HepG2 (cell line): Measurements from ENCODE around the gene VWA1. TPM values are rescaled to one million over a fixed set of nuclear protein-coding genes. Genes with fewer than 3 reads are reported as not detected.

Experiments used
- ATAD3A ChIP-seq: sonication (generic); formaldehyde crosslinking; IDR thresholded peaks from 2 replicates; pipeline ENCODE4 v1.4.0; 2020; ENCODE audit warnings: missing genetic modification reagents
- JARID2 ChIP-seq: sonication (generic); formaldehyde crosslinking; IDR thresholded peaks from 2 replicates; pipeline ENCODE4 v1.8.1; 2023; ENCODE audit warnings: missing genetic modification reagents, inconsistent platforms; ENCODE audit not compliant: insufficient replicate concordance
- MEIS1 ChIP-seq: sonication (generic); formaldehyde crosslinking; IDR thresholded peaks from 2 replicates; pipeline ENCODE4 v1.9.0; 2021; ENCODE audit warnings: mild to moderate bottlenecking, missing genetic modification reagents, moderate library complexity, borderline replicate concordance
- SMARCE1 ChIP-seq: fragments of 450-650 bp; IDR thresholded peaks from 2 replicates; pipeline ENCODE4 v1.6.1; 2017; ENCODE audit warnings: borderline replicate concordance
- ZNF431 ChIP-seq: sonication (generic); formaldehyde crosslinking; IDR thresholded peaks from 2 replicates; pipeline ENCODE4 v1.9.0; 2022; ENCODE audit warnings: missing genetic modification reagents, low read depth, mild to moderate bottlenecking, borderline replicate concordance
- ZNF850 ChIP-seq: sonication (generic); formaldehyde crosslinking; conservative IDR thresholded peaks from 2 replicates; pipeline ENCODE4 v1.9.0; 2021; ENCODE audit warnings: mild to moderate bottlenecking, missing genetic modification reagents
- polyA plus RNA-seq, 8 experiments: library from polyadenylated mRNA; depleted of rRNA in 3 of 8; stranded (reverse) in 7 of 8; unstranded in 1 of 8; fragments of >200 nt; fragmentation: Illumina TruSeq in 4 of 8; extraction: Trizol in 4 of 8; gene quantifications; 2 replicates each; pipeline versions ENCODE4 v1.2.1 to v1.2.3, GENCODE V29; 2011 to 2016; ENCODE audit warnings: low read depth in 4 of 8, missing spikeins in 1 of 8, mixed read lengths in 1 of 8; ENCODE audit not compliant: insufficient read depth in 1 of 8
- total RNA-seq, 5 experiments: library from RNA; depleted of rRNA; stranded (reverse); fragments of >200 nt; fragmentation: Illumina TruSeq; extraction: Trizol; gene quantifications; 2 replicates each; pipeline ENCODE4 v1.2.3, GENCODE V29; 2016; ENCODE audit warnings: low read depth in 1 of 5
- TF ChIP-seq, protein P1 (sequence below): sonication (generic); formaldehyde crosslinking; IDR thresholded peaks from 2 replicates; pipeline ENCODE4 v1.5.0; 2020; ENCODE audit warnings: mild to moderate bottlenecking, missing genetic modification reagents, borderline replicate concordance
- TF ChIP-seq, protein P2 (sequence below): sonication (generic); formaldehyde crosslinking; IDR thresholded peaks from 2 replicates; pipeline ENCODE4 v1.4.0; 2020; ENCODE audit warnings: missing genetic modification reagents
- TF ChIP-seq, protein P3 (sequence below): sonication (generic); formaldehyde crosslinking; IDR thresholded peaks from 2 replicates; pipeline ENCODE4 v1.5.0; 2020; ENCODE audit warnings: missing genetic modification reagents, mild to moderate bottlenecking, borderline replicate concordance
- TF ChIP-seq, protein P4 (sequence below): sonication (generic); formaldehyde crosslinking; IDR thresholded peaks from 2 replicates; pipeline ENCODE4 v1.5.1; 2020; ENCODE audit warnings: mild to moderate bottlenecking, missing genetic modification reagents

The VWA1 gene
- total and polyA plus RNA-seq, 2 of the 13 experiments (the other 11 are each of a cell fraction or from before 2014, with no cell fraction given) = 40.9 to 57.5 TPM

DNA sequence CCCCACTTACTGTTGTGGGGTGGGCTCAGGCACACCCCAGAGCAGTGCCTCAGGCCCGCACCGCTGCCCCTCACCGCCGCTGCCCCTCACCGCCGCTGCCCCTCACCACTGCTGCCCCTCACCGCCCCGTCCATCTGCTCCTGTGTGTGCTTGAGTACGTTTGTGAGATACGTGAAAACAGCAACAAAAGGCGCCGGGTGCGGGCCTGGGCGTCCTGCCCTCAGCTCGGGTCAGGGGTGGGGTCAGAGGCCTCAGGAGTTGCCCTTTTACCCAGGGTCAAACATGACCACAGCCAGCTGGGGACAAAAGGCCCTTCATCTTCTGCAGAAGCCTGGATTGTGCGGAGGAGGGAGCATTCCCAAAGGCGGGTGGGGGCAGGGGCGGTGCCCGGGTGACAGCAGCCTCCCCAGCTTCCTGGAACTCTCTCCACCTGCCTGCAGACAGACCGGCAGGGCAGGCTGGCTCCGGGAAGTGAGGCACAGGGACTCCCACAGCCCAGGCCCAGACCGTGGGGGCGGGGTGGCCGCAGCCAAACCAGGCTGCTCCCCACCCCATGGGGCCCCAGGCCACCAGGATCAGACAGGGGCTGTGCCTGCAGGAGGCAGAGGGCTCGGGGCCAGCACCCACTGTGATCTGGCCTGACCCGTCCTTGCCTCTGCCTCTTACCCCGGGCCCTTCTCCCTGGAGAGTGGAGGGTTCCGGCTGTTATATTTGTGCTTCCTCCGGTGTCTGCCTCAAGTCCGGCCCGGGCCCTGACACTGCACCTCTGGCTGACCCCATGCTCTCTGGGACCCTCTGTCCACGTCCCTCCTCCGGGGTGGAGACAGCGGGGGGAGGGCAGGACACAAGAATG, 2.3 kb upstream of the VWA1 start (continued):
- TF ChIP-seq, protein P1, sequence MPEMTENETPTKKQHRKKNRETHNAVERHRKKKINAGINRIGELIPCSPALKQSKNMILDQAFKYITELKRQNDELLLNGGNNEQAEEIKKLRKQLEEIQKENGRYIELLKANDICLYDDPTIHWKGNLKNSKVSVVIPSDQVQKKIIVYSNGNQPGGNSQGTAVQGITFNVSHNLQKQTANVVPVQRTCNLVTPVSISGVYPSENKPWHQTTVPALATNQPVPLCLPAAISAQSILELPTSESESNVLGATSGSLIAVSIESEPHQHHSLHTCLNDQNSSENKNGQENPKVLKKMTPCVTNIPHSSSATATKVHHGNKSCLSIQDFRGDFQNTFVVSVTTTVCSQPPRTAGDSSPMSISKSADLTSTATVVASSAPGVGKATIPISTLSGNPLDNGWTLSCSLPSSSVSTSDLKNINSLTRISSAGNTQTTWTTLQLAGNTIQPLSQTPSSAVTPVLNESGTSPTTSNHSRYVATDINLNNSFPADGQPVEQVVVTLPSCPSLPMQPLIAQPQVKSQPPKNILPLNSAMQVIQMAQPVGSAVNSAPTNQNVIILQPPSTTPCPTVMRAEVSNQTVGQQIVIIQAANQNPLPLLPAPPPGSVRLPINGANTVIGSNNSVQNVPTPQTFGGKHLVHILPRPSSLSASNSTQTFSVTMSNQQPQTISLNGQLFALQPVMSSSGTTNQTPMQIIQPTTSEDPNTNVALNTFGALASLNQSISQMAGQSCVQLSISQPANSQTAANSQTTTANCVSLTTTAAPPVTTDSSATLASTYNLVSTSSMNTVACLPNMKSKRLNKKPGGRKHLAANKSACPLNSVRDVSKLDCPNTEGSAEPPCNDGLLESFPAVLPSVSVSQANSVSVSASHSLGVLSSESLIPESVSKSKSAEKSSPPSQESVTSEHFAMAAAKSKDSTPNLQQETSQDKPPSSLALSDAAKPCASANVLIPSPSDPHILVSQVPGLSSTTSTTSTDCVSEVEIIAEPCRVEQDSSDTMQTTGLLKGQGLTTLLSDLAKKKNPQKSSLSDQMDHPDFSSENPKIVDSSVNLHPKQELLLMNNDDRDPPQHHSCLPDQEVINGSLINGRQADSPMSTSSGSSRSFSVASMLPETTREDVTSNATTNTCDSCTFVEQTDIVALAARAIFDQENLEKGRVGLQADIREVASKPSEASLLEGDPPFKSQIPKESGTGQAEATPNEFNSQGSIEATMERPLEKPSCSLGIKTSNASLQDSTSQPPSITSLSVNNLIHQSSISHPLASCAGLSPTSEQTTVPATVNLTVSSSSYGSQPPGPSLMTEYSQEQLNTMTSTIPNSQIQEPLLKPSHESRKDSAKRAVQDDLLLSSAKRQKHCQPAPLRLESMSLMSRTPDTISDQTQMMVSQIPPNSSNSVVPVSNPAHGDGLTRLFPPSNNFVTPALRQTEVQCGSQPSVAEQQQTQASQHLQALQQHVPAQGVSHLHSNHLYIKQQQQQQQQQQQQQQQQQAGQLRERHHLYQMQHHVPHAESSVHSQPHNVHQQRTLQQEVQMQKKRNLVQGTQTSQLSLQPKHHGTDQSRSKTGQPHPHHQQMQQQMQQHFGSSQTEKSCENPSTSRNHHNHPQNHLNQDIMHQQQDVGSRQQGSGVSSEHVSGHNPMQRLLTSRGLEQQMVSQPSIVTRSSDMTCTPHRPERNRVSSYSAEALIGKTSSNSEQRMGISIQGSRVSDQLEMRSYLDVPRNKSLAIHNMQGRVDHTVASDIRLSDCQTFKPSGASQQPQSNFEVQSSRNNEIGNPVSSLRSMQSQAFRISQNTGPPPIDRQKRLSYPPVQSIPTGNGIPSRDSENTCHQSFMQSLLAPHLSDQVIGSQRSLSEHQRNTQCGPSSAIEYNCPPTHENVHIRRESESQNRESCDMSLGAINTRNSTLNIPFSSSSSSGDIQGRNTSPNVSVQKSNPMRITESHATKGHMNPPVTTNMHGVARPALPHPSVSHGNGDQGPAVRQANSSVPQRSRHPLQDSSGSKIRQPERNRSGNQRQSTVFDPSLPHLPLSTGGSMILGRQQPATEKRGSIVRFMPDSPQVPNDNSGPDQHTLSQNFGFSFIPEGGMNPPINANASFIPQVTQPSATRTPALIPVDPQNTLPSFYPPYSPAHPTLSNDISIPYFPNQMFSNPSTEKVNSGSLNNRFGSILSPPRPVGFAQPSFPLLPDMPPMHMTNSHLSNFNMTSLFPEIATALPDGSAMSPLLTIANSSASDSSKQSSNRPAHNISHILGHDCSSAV = no peak
- TF ChIP-seq ATAD3A (CRISPR knock-in tag) (no peak), JARID2 (CRISPR knock-in tag) (no peak), ZNF850 (CRISPR knock-in tag) (no peak), ZNF431 (CRISPR knock-in tag) (peak; percentile 84; the same call in 1 of the 2 replicates), MEIS1 (CRISPR knock-in tag) (peak; percentile 22; the same call in 1 of the 2 replicates), SMARCE1 (no peak)
- TF ChIP-seq, protein P2, sequence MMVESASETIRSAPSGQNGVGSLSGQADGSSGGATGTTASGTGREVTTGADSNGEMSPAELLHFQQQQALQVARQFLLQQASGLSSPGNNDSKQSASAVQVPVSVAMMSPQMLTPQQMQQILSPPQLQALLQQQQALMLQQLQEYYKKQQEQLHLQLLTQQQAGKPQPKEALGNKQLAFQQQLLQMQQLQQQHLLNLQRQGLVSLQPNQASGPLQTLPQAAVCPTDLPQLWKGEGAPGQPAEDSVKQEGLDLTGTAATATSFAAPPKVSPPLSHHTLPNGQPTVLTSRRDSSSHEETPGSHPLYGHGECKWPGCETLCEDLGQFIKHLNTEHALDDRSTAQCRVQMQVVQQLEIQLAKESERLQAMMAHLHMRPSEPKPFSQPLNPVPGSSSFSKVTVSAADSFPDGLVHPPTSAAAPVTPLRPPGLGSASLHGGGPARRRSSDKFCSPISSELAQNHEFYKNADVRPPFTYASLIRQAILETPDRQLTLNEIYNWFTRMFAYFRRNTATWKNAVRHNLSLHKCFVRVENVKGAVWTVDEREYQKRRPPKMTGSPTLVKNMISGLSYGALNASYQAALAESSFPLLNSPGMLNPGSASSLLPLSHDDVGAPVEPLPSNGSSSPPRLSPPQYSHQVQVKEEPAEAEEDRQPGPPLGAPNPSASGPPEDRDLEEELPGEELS (CRISPR knock-in tag) = peak; percentile 83
- TF ChIP-seq, protein P3, sequence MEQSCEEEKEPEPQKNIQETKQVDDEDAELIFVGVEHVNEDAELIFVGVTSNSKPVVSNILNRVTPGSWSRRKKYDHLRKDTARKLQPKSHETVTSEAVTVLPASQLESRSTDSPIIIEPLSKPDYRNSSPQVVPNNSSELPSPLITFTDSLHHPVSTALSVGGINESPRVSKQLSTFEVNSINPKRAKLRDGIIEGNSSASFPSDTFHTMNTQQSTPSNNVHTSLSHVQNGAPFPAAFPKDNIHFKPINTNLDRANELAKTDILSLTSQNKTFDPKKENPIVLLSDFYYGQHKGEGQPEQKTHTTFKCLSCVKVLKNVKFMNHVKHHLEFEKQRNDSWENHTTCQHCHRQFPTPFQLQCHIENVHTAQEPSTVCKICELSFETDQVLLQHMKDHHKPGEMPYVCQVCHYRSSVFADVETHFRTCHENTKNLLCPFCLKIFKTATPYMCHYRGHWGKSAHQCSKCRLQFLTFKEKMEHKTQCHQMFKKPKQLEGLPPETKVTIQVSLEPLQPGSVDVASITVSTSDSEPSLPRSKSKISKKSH = no peak
- TF ChIP-seq, protein P4, sequence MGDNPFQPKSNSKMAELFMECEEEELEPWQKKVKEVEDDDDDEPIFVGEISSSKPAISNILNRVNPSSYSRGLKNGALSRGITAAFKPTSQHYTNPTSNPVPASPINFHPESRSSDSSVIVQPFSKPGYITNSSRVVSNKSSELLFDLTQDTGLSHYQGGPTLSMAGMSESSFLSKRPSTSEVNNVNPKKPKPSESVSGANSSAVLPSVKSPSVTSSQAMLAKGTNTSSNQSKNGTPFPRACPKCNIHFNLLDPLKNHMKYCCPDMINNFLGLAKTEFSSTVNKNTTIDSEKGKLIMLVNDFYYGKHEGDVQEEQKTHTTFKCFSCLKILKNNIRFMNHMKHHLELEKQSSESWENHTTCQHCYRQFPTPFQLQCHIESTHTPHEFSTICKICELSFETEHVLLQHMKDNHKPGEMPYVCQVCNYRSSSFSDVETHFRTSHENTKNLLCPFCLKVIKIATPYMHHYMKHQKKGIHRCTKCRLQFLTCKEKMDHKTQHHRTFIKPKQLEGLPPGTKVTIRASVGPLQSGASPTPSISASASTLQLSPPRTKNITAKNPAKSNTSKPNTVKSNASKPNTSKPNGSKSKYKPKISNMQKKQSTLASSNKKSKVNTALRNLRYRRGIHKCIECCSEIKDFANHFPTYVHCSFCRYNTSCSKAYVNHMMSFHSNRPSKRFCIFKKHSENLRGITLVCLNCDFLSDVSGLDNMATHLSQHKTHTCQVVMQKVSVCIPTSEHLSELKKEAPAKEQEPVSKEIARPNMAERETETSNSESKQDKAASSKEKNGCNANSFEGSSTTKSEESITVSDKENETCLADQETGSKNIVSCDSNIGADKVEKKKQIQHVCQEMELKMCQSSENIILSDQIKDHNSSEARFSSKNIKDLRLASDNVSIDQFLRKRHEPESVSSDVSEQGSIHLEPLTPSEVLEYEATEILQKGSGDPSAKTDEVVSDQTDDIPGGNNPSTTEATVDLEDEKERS (CRISPR knock-in tag) = no peak
